GM12874 (cell line): ENCODE data around the gene SIGLEC10.

Source experiments
- CTCF ChIP-seq: IDR thresholded peaks from 2 replicates; pipeline ENCODE4 v1.5.1; 2011; ENCODE audit warnings: low read depth, mild to moderate bottlenecking, control low read depth, low read length, moderate library complexity; ENCODE audit not compliant: insufficient read depth

Gene SIGLEC10

GRCh38 chr19:51417107-51417809 is at the start of gene SIGLEC10:
TSS of gene SIGLEC10 (minus strand) at chr19:51417642. CDS start at chr19:51417581, 61 bp downstream.
- TF ChIP-seq CTCF, result no peak

- TF ChIP-seq CTCF, result no peak
These were observed 49.3 kb upstream of the SIGLEC10 start for GRCh38 chr19:51466723-51467122.

- no peak for TF ChIP-seq CTCF
These were observed 45.2 kb upstream of the SIGLEC10 start for GRCh38 chr19:51462681-51463080.

GRCh38 chr19:51462276-51462675 is 44.8 kb upstream of the SIGLEC10 start:
- TF ChIP-seq CTCF, result no peak

- TF ChIP-seq CTCF, result no peak
These were observed 44.3 kb upstream of the SIGLEC10 start for GRCh38 chr19:51461723-51462161.

GRCh38 chr19:51460164-51460992 is 42.9 kb upstream of the SIGLEC10 start:
- TF ChIP-seq CTCF, result no peak

GRCh38 chr19:51458899-51459505 is 41.6 kb upstream of the SIGLEC10 start:
- TF ChIP-seq CTCF, result no peak
